ENCODE data around the gene MAPK1. TPM values are rescaled to one million over a fixed set of nuclear protein-coding genes. Genes with fewer than 3 reads are reported as not detected.
"Not testable (repeated sequence)": the region's sequence is repeated elsewhere in the genome, so short reads cannot be mapped to it uniquely, and the experiment has no call there.

The MAPK1 gene
- total RNA-seq, 1 experiment from 2014 or later: 136 TPM

DNA sequence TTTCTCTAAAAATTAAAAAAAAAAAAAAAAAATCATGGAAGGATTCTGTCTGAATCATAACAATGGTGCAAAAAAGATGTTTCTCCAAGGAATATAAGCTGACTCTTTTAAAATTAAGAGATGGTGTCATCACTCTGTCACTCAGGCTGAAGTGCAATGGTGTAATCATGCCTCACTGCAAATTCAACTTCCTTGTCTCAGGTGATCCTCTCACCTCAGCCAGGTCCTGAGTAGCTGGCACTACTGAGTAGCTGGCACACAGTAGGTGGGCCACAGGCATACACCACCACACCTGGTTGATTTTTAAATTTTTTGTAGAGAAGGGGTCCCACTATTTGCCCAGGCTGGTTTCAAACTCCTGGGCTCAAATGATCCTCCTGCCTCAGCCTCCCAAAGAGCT is 77.1 kb downstream of the MAPK1 start:
- Histone ChIP-seq H3K36me3 (ENCODE audit: control insufficient read depth, insufficient read depth, low read length) (no peaks in the 10 kb centered on the region; the same call in 1 of the 2 replicates), H3K4me3 (ENCODE audit: low read depth, low read length) (no peak overlapping the region), H3K9me3 (no peaks in the 10 kb centered on the region), H3K27me3 (replicated peaks; ENCODE audit: control insufficient read depth, insufficient read depth, low read length) (no peaks in the 10 kb centered on the region), H3K4me1 (no peaks in the 10 kb centered on the region)
- Mint-ChIP-seq H3K9me3 (ENCODE audit: unreplicated experiment) (no peaks in the 10 kb centered on the region), H3K27me3 (ENCODE audit: insufficient read depth, unreplicated experiment) (no peaks in the 10 kb centered on the region), H3K27ac (ENCODE audit: unreplicated experiment) (no peak overlapping the region), H3K4me1 (ENCODE audit: low read depth, unreplicated experiment) (no peaks in the 10 kb centered on the region), H3K4me3 (ENCODE audit: unreplicated experiment) (no peak overlapping the region), H3K36me3 (ENCODE audit: insufficient read depth, unreplicated experiment) (peaks cover 44% of the 10 kb centered on the region)
- DNase-seq: no peak
- no TSS peak for BruUV-seq (replicated peaks)
- CTCF ChIA-PET: no interaction called here
- TF ChIP-seq, protein P1, sequence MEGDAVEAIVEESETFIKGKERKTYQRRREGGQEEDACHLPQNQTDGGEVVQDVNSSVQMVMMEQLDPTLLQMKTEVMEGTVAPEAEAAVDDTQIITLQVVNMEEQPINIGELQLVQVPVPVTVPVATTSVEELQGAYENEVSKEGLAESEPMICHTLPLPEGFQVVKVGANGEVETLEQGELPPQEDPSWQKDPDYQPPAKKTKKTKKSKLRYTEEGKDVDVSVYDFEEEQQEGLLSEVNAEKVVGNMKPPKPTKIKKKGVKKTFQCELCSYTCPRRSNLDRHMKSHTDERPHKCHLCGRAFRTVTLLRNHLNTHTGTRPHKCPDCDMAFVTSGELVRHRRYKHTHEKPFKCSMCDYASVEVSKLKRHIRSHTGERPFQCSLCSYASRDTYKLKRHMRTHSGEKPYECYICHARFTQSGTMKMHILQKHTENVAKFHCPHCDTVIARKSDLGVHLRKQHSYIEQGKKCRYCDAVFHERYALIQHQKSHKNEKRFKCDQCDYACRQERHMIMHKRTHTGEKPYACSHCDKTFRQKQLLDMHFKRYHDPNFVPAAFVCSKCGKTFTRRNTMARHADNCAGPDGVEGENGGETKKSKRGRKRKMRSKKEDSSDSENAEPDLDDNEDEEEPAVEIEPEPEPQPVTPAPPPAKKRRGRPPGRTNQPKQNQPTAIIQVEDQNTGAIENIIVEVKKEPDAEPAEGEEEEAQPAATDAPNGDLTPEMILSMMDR (IDR thresholded peaks at IDR 0.05; ENCODE audit: insufficient read depth in 1 of 2, low read depth in 1 of 2, low read length in 1 of 2, severe bottlenecking in 1 of 2, unreplicated experiment in 1 of 2): no peak
- POLR2A ChIA-PET: interaction anchor here (0.6 kb wide), 1 partner anchor 175 kb away, joined by 5 read pairs; no protein-coding TSS in a partner anchor
- intact Hi-C loops (cut with micrococcal nuclease; ENCODE audit: unreplicated experiment): no loop called here

DNA sequence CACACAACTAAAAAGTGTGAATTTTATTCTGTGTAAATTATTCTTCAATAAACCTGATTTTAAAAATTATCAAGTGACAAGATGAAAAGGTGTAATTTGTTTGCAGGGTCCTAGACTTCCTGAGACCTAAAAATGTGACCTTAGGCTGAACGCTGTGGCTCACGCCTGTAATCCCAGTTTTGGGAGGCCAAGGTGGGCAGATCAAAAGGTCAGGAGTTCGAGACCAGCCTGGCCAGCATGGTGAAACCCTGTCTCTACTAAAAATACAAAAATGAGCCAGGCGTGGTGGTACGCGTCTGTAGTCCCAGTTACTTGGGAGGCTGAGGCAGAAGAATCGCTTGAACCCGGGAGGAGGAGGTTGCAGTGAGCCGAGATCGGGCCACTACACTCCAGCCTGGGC is 79.9 kb downstream of the MAPK1 start:
- DNase-seq; H3K4me3 Mint-ChIP-seq (ENCODE audit: unreplicated experiment); H3K4me3 ChIP-seq (ENCODE audit: low read depth, low read length); H3K9me3 Mint-ChIP-seq (ENCODE audit: unreplicated experiment); CTCF ChIA-PET; H3K27ac Mint-ChIP-seq (ENCODE audit: unreplicated experiment); H3K27me3 Mint-ChIP-seq (ENCODE audit: insufficient read depth, unreplicated experiment); H3K36me3 ChIP-seq (ENCODE audit: control insufficient read depth, insufficient read depth, low read length); H3K4me1 ChIP-seq; H3K4me1 Mint-ChIP-seq (ENCODE audit: low read depth, unreplicated experiment); POLR2A ChIA-PET; intact Hi-C loops (cut with micrococcal nuclease; ENCODE audit: unreplicated experiment); BruUV-seq (replicated peaks); H3K27me3 ChIP-seq (replicated peaks; ENCODE audit: control insufficient read depth, insufficient read depth, low read length); H3K9me3 ChIP-seq: not testable (repeated sequence)
- peaks cover 59% of the 10 kb centered on the region for H3K36me3 Mint-ChIP-seq (ENCODE audit: insufficient read depth, unreplicated experiment)

DNA sequence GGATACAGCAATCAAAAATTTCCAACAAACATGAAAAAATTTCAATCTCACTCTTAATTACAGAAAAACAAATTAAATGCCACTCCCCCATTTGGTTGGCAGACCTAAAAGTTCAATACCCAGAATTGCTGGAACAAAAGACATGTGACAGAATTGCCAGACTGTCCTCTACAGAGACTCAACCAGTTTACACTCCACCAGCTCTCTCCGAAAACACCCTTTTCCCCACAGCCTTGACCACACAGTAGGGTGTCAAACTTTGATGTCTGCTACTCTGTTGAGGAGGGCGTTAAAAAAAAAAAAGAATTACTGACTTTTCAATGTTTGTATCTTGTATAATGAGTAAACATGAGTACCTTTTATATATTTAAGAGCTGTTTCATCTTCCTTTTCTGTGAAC is 87.2 kb downstream of the MAPK1 start:
- Mint-ChIP-seq H3K9me3 (ENCODE audit: unreplicated experiment) (no peaks in the 10 kb centered on the region), H3K27me3 (ENCODE audit: insufficient read depth, unreplicated experiment) (no peaks in the 10 kb centered on the region), H3K4me3 (ENCODE audit: unreplicated experiment) (no peak overlapping the region), H3K27ac (ENCODE audit: unreplicated experiment) (peak overlapping the region; percentile 45), H3K4me1 (ENCODE audit: low read depth, unreplicated experiment) (no peaks in the 10 kb centered on the region), H3K36me3 (ENCODE audit: insufficient read depth, unreplicated experiment) (peaks cover 32% of the 10 kb centered on the region)
- Histone ChIP-seq H3K4me1 (no peaks in the 10 kb centered on the region), H3K27me3 (replicated peaks; ENCODE audit: control insufficient read depth, insufficient read depth, low read length) (no peaks in the 10 kb centered on the region), H3K9me3 (no peaks in the 10 kb centered on the region), H3K4me3 (ENCODE audit: low read depth, low read length) (no peak overlapping the region), H3K36me3 (ENCODE audit: control insufficient read depth, insufficient read depth, low read length) (peaks cover 2% of the 10 kb centered on the region)
- ChIA-PET POLR2A (no interaction called here), CTCF (interaction anchor here (2.3 kb wide), 1 partner anchor 158 kb away, joined by 6 read pairs; no protein-coding TSS in a partner anchor)
- TF ChIP-seq, protein P1 (IDR thresholded peaks at IDR 0.05; ENCODE audit: insufficient read depth in 1 of 2, low read depth in 1 of 2, low read length in 1 of 2, severe bottlenecking in 1 of 2, unreplicated experiment in 1 of 2): no peak
- no peak for DNase-seq
- intact Hi-C loops (cut with micrococcal nuclease; ENCODE audit: unreplicated experiment): no loop called here
- no TSS peak for BruUV-seq (replicated peaks)

DNA sequence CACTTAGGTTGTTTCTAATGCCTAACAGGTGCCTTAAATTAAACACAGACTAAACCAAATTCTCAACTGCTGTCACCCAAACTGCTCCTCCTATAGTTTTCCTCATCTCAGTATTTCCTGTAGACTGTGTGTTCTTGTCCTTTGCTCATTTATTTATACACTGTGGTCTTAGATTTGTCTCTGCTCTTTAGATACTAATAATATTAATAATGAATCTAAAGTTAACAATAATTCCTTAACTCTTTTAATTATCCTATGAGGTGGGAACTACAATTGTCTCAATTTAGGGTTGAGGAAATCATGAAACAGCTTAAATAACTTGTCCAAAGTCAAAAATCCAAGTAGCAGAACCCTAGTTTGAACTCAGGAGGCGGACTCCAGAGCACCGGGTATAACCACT is 88.0 kb downstream of the MAPK1 start:
- Mint-ChIP-seq H3K9me3 (ENCODE audit: unreplicated experiment) (no peaks in the 10 kb centered on the region), H3K27me3 (ENCODE audit: insufficient read depth, unreplicated experiment) (no peaks in the 10 kb centered on the region), H3K4me3 (ENCODE audit: unreplicated experiment) (no peak overlapping the region), H3K27ac (ENCODE audit: unreplicated experiment) (no peak overlapping the region), H3K4me1 (ENCODE audit: low read depth, unreplicated experiment) (no peaks in the 10 kb centered on the region), H3K36me3 (ENCODE audit: insufficient read depth, unreplicated experiment) (peaks cover 31% of the 10 kb centered on the region)
- intact Hi-C loops (cut with micrococcal nuclease; ENCODE audit: unreplicated experiment): no loop called here
- BruUV-seq (replicated peaks): no TSS peak
- H3K4me1 ChIP-seq: no peaks in the 10 kb centered on the region
- DNase-seq: no peak
- no peaks in the 10 kb centered on the region for H3K9me3 ChIP-seq
- CTCF ChIA-PET: interaction anchor here (2.3 kb wide), 1 partner anchor 159 kb away, joined by 6 read pairs; no protein-coding TSS in a partner anchor
- no peaks in the 10 kb centered on the region for H3K27me3 ChIP-seq (replicated peaks; ENCODE audit: control insufficient read depth, insufficient read depth, low read length)
- H3K36me3 ChIP-seq (ENCODE audit: control insufficient read depth, insufficient read depth, low read length): peaks cover 2% of the 10 kb centered on the region
- TF ChIP-seq, protein P1 (IDR thresholded peaks at IDR 0.05; ENCODE audit: insufficient read depth in 1 of 2, low read depth in 1 of 2, low read length in 1 of 2, severe bottlenecking in 1 of 2, unreplicated experiment in 1 of 2): no peak
- no peak overlapping the region for H3K4me3 ChIP-seq (ENCODE audit: low read depth, low read length)
- POLR2A ChIA-PET: no interaction called here
